GM12878 (cell line): Measurements from ENCODE around the gene NEK1.

Experiments
- ATF3 ChIP-seq: IDR thresholded peaks from 2 replicates; pipeline ENCODE4 v1.6.1; 2011; ENCODE audit warnings: low read depth, mild to moderate bottlenecking, low read length, moderate library complexity, borderline replicate concordance; ENCODE audit errors: extremely low read depth
- CTCF ChIP-seq, 3 experiments: IDR thresholded peaks in 2 of 3; conservative IDR thresholded peaks in 1 of 3; 2 replicates each; pipeline ENCODE4 v1.5.1; 2011; ENCODE audit warnings: low read depth in 3 of 3, low read length in 3 of 3, mild to moderate bottlenecking in 3 of 3, control low read depth in 2 of 3, moderate library complexity in 2 of 3, inconsistent platforms in 1 of 3, mixed read lengths in 1 of 3; ENCODE audit not compliant: control insufficient read depth in 2 of 3, insufficient read depth in 1 of 3; ENCODE audit errors: extremely low read depth in 1 of 3
- EP300 ChIP-seq, 2 experiments: fragments of 150-350 bp in 1 of 2; IDR thresholded peaks; 2 replicates each; pipeline ENCODE4 v1.6.1; 2011 to 2012; ENCODE audit warnings: low read depth in 2 of 2, low read length in 2 of 2, borderline replicate concordance in 1 of 2, improper control_type of control experiment in 1 of 2, inconsistent platforms in 1 of 2; ENCODE audit not compliant: control insufficient read depth in 1 of 2
- MYC ChIP-seq: IDR thresholded peaks from 2 replicates; pipeline ENCODE4 v1.6.1; 2011; ENCODE audit warnings: mild to moderate bottlenecking, low read length, moderate library complexity, inconsistent platforms; ENCODE audit not compliant: insufficient read depth, insufficient replicate concordance, insufficient read length, severe bottlenecking
- PBX3 ChIP-seq: IDR thresholded peaks from 2 replicates; pipeline ENCODE4 v1.6.1; 2011; ENCODE audit warnings: mild to moderate bottlenecking, low read depth, low read length, moderate library complexity; ENCODE audit not compliant: insufficient replicate concordance
- PML ChIP-seq: IDR thresholded peaks from 2 replicates; pipeline ENCODE4 v1.6.1; 2012; ENCODE audit warnings: low read length, inconsistent platforms
- POLR2A ChIP-seq: IDR thresholded peaks from 2 replicates; pipeline ENCODE4 v1.6.1; 2011; ENCODE audit warnings: low read depth, mild to moderate bottlenecking, low read length
- SMAD1 ChIP-seq: fragments of 450-650 bp; IDR thresholded peaks from 2 replicates; pipeline ENCODE4 v1.6.1; 2018; ENCODE audit warnings: mild to moderate bottlenecking, low read depth; ENCODE audit not compliant: partially characterized antibody
- SRF ChIP-seq, 2 experiments: IDR thresholded peaks; 2 replicates each; pipeline ENCODE4 v1.6.1; 2011; ENCODE audit warnings: low read depth in 2 of 2, low read length in 2 of 2, mild to moderate bottlenecking in 1 of 2, moderate library complexity in 1 of 2
- ZNF687 ChIP-seq: fragments of 450-650 bp; IDR thresholded peaks from 2 replicates; pipeline ENCODE4 v1.6.1; 2017; ENCODE audit warnings: mild to moderate bottlenecking, moderate library complexity

GRCh38 chr4:169397762-169398161 lies 214.6 kb downstream of the NEK1 start:
- TF ChIP-seq ZNF687 = no peak
- no peak for TF ChIP-seq PBX3
- TF ChIP-seq ATF3 = no peak
- no peak for TF ChIP-seq CTCF (IDR thresholded peaks at IDR 0.05 in 2 of 3, conservative IDR thresholded peaks at IDR 0.05 in 1 of 3; ENCODE audit: control insufficient read depth in 2 of 3, extremely low read depth in 1 of 3, insufficient read depth in 1 of 3, low read depth in 3 of 3, low read length in 3 of 3)
- TF ChIP-seq PML = no peak
- no peak for TF ChIP-seq SRF (IDR thresholded peaks at IDR 0.05; ENCODE audit: low read depth in 2 of 2, low read length in 2 of 2)
- TF ChIP-seq SMAD1 = no peak
- TF ChIP-seq EP300 (IDR thresholded peaks at IDR 0.05; ENCODE audit: borderline replicate concordance in 1 of 2, control insufficient read depth in 1 of 2, low read depth in 2 of 2, low read length in 2 of 2) = no peak
- no peak for TF ChIP-seq MYC
- TF ChIP-seq POLR2A = no peak
